OCI-LY1 (cell line): Measurements from ENCODE around the gene GTF2A2.

Source experiments
- H2AFZ ChIP-seq: fragments of 200-600 bp; sonication (generic), shearing (Covaris generic); 2 replicates; pipeline ENCODE4 v1.6.0; 2014; ENCODE audit warnings: antibody characterized with exemption, mild to moderate bottlenecking, low read length
- H3F3A ChIP-seq: fragments of 200-600 bp; sonication (generic), shearing (Covaris generic); 2 replicates; pipeline ENCODE4 v1.6.0; 2014; ENCODE audit warnings: mild to moderate bottlenecking, antibody characterized with exemption, low read length, moderate library complexity; ENCODE audit not compliant: insufficient read depth
- H3K27ac ChIP-seq: fragments of 200-600 bp; sonication (generic); 2 replicates; pipeline ENCODE4 v1.5.1; 2014; ENCODE audit warnings: low read length, mixed run types, mild to moderate bottlenecking, low read depth; ENCODE audit not compliant: poor library complexity, severe bottlenecking
- H3K27me3 ChIP-seq: fragments of 200-600 bp; sonication (generic); 2 replicates; pipeline ENCODE4 v1.6.0; 2014; ENCODE audit warnings: antibody characterized with exemption, mild to moderate bottlenecking, low read length, moderate library complexity; ENCODE audit not compliant: insufficient read depth
- H3K36me3 ChIP-seq: fragments of 200-600 bp; sonication (generic); 2 replicates; pipeline ENCODE4 v1.6.1; 2014; ENCODE audit warnings: mild to moderate bottlenecking, antibody characterized with exemption, low read length, moderate library complexity, mixed read lengths; ENCODE audit not compliant: insufficient read depth
- H3K4me1 ChIP-seq: fragments of 200-600 bp; sonication (generic); 2 replicates; pipeline ENCODE4 v1.5.1; 2014; ENCODE audit warnings: mild to moderate bottlenecking, low read length, moderate library complexity; ENCODE audit not compliant: insufficient read depth, severe bottlenecking
- H3K4me2 ChIP-seq: fragments of 200-600 bp; sonication (generic), shearing (Covaris generic); 2 replicates; pipeline ENCODE4 v1.6.1; 2014; ENCODE audit warnings: low read length
- H3K4me3 ChIP-seq: fragments of 200-600 bp; sonication (generic); 2 replicates; pipeline ENCODE4 v1.5.1; 2014; ENCODE audit warnings: low read length, low read depth, mild to moderate bottlenecking, mixed read lengths; ENCODE audit not compliant: poor library complexity, severe bottlenecking
- H3K79me2 ChIP-seq: fragments of 200-600 bp; shearing (Covaris generic); 2 replicates; pipeline ENCODE4 v1.6.1; 2016; ENCODE audit warnings: mixed run types, low read length, mixed read lengths; ENCODE audit not compliant: insufficient read depth
- H3K9ac ChIP-seq: fragments of 200-600 bp; sonication (generic), shearing (Covaris generic); 2 replicates; pipeline ENCODE4 v1.6.1; 2014; ENCODE audit warnings: mild to moderate bottlenecking, low read length, mixed read lengths
- H3K9me2 ChIP-seq: fragments of 200-600 bp; sonication (generic), shearing (Covaris generic); 2 replicates; pipeline ENCODE4 v1.6.1; 2014; ENCODE audit warnings: low read depth, mild to moderate bottlenecking, low read length, mixed read lengths
- H3K9me3 ChIP-seq: fragments of 200-600 bp; shearing (Covaris generic); 2 replicates; pipeline ENCODE4 v1.6.1; 2014; ENCODE audit warnings: low read length, mixed read lengths
- H4K20me1 ChIP-seq: fragments of 200-600 bp; sonication (generic), shearing (Covaris generic); 2 replicates; pipeline ENCODE4 v1.6.0; 2016; ENCODE audit warnings: mild to moderate bottlenecking, low read length; ENCODE audit not compliant: insufficient read depth
- CTCF ChIP-seq: fragments of 200-600 bp; sonication (generic), shearing (Covaris generic); IDR thresholded peaks from 2 replicates; pipeline ENCODE4 v1.5.1; 2017; ENCODE audit warnings: mild to moderate bottlenecking, antibody characterized with exemption, low read length, moderate library complexity, mixed read lengths
- EZH2 ChIP-seq: fragments of 200-600 bp; sonication (generic), shearing (Covaris generic); IDR thresholded peaks from 2 replicates; pipeline ENCODE4 v1.8.0; 2017; ENCODE audit warnings: borderline replicate concordance, mixed run types, mild to moderate bottlenecking, antibody characterized with exemption, low read length, moderate library complexity, mixed read lengths

The GTF2A2 gene

GRCh38 chr15:59686389-59686788 is 29.1 kb upstream of the GTF2A2 start:
- H4K20me1 ChIP-seq = no peaks in the 10 kb centered on the region
- no peaks in the 10 kb centered on the region for H3K9me3 ChIP-seq
- H3K79me2 ChIP-seq = peaks cover 64% of the 10 kb centered on the region
- TF ChIP-seq EZH2 (no peak), CTCF (no peak)
- H3K27ac ChIP-seq = peak overlapping the region; percentile 82
- H3K9me2 ChIP-seq = no peaks in the 10 kb centered on the region
- peaks cover 6% of the 10 kb centered on the region; the same call in 1 of the 2 replicates for H3F3A ChIP-seq
- peak overlapping the region; percentile 90 for H3K4me3 ChIP-seq
- peak overlapping the region; percentile 90 for H3K4me2 ChIP-seq
- H3K27me3 ChIP-seq = no peaks in the 10 kb centered on the region
- H3K9ac ChIP-seq = peak overlapping the region; percentile 52
- peaks cover 36% of the 10 kb centered on the region for H3K4me1 ChIP-seq
- peaks cover 52% of the 10 kb centered on the region for H3K36me3 ChIP-seq
- H2AFZ ChIP-seq = no peak overlapping the region

GRCh38 chr15:59685737-59686297 is 28.5 kb upstream of the GTF2A2 start:
- Histone ChIP-seq H3K9ac (peak overlapping the region; percentile 52), H3K36me3 (peaks cover 58% of the 10 kb centered on the region), H3K27me3 (no peaks in the 10 kb centered on the region), H3F3A (peaks cover 4% of the 10 kb centered on the region; the same call in 1 of the 2 replicates), H3K79me2 (peaks cover 64% of the 10 kb centered on the region), H3K4me1 (peaks cover 36% of the 10 kb centered on the region), H3K9me2 (no peaks in the 10 kb centered on the region), H3K4me3 (peak overlapping the region; percentile 90), H2AFZ (no peak overlapping the region), H4K20me1 (no peaks in the 10 kb centered on the region), H3K9me3 (no peaks in the 10 kb centered on the region), H3K27ac (peak overlapping the region; percentile 82), H3K4me2 (peak overlapping the region; percentile 90)
- TF ChIP-seq CTCF (no peak), EZH2 (no peak)

GRCh38 chr15:59680870-59681269 is 23.6 kb upstream of the GTF2A2 start:
- H3K4me2 ChIP-seq = no peak overlapping the region
- peaks cover 6% of the 10 kb centered on the region for H3K4me1 ChIP-seq
- TF ChIP-seq CTCF (no peak), EZH2 (no peak)
- no peak overlapping the region for H3K4me3 ChIP-seq
- peaks cover 97% of the 10 kb centered on the region for H3K36me3 ChIP-seq
- H2AFZ ChIP-seq = no peak overlapping the region
- no peaks in the 10 kb centered on the region for H3K9me3 ChIP-seq
- no peak overlapping the region for H3K27ac ChIP-seq
- H4K20me1 ChIP-seq = no peaks in the 10 kb centered on the region
- H3K79me2 ChIP-seq = peaks cover 36% of the 10 kb centered on the region
- H3K9me2 ChIP-seq = no peaks in the 10 kb centered on the region
- no peaks in the 10 kb centered on the region for H3K27me3 ChIP-seq
- H3K9ac ChIP-seq = no peak overlapping the region
- no peaks in the 10 kb centered on the region for H3F3A ChIP-seq
